RKO (cell line): ENCODE results near the gene COX14.
"Not testable (repeated sequence)": the region's sequence is repeated elsewhere in the genome, so short reads cannot be mapped to it uniquely, and the experiment has no call there.

ENCODE experiments used
- DNase-seq: peaks from one replicate; pipeline ENCODE4 v3.0.0-alpha.2; 2016; ENCODE audit warnings: low spot score

Gene COX14

GRCh38 chr12:50107416-50108268, 4.4 kb upstream of the COX14 start:
- no peak for DNase-seq

GRCh38 chr12:50109319-50109718, 2.7 kb upstream of the COX14 start:
- DNase-seq: no peak

GRCh38 chr12:50110127-50110761, 1.8 kb upstream of the COX14 start:
- DNase-seq: no peak

- no peak for DNase-seq
Measured at GRCh38 chr12:50110762-50111351, 1.2 kb upstream of the COX14 start.

- no peak for DNase-seq
Measured at GRCh38 chr12:50111395-50111692, 692 bp upstream of the COX14 start.

GRCh38 chr12:50112456-50113218, 601 bp downstream of the COX14 start:
- DNase-seq: peak; percentile 72

- DNase-seq: no peak
Measured at GRCh38 chr12:50117057-50117622, 5.1 kb downstream of the COX14 start.

GRCh38 chr12:50119387-50119786, 7.4 kb downstream of the COX14 start:
- no peak for DNase-seq

- DNase-seq: no peak
Measured at GRCh38 chr12:50120521-50120920, 8.5 kb downstream of the COX14 start.

GRCh38 chr12:50120953-50121352, 8.9 kb downstream of the COX14 start:
- no peak for DNase-seq

- no peak for DNase-seq
Measured at GRCh38 chr12:50121641-50122040, 9.6 kb downstream of the COX14 start.

- DNase-seq: no peak
Measured at GRCh38 chr12:50123203-50123602, 11.2 kb downstream of the COX14 start.

GRCh38 chr12:50127546-50127945, 15.5 kb downstream of the COX14 start:
- DNase-seq: no peak

GRCh38 chr12:50129290-50129689, 17.3 kb downstream of the COX14 start:
- DNase-seq: no peak

- DNase-seq: peak; percentile 66
Measured at GRCh38 chr12:50132505-50133135, 20.6 kb downstream of the COX14 start.

GRCh38 chr12:50142993-50143392, 31.0 kb downstream of the COX14 start:
- no peak for DNase-seq

- no peak for DNase-seq
Measured at GRCh38 chr12:50145439-50145838, 33.4 kb downstream of the COX14 start.

GRCh38 chr12:50147281-50147680, 35.2 kb downstream of the COX14 start:
- DNase-seq: no peak

- not testable (repeated sequence) for DNase-seq
Measured at GRCh38 chr12:50148011-50148410, 36.0 kb downstream of the COX14 start.

GRCh38 chr12:50149311-50149710, 37.3 kb downstream of the COX14 start:
- no peak for DNase-seq

- DNase-seq: no peak
Measured at GRCh38 chr12:50151047-50151687, 39.1 kb downstream of the COX14 start.
